Stimulated activated CD8-positive, alpha-beta memory T cell treated with anti-CD3 and anti-CD28 coated beads, Interleukin-7, amount 100 ng/mL, for 4 hours (primary cell): ENCODE measurements around the gene FAM107B.
"Not testable (repeated sequence)": the region's sequence is repeated elsewhere in the genome, so short reads cannot be mapped to it uniquely, and the experiment has no call there.

Source experiments
- DNase-seq, 2 donors: peaks; one replicate each; pipeline ENCODE4 v3.0.0-alpha.2; 2020; ENCODE audit warnings: low read depth in 2 of 2

FAM107B gene

DNA sequence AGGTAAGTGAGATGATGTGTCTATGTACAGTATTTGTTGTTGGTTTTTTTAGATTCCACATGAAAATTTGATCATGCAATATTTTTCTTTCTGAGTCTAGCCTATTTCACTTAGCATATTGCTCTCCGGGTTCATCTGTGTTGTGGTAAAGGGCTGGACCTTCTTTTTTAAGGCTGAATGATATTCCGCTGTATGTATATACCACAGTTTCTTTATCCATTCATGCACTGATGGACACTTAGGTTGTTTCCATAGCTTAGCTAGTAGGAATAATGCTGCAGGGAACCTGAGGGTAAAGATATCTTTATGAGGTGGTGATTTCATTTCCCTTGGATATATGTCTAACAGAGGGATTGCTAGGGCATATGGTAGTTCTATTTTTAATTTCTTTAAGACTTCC is 80.8 kb downstream of the FAM107B start:
- DNase-seq = no peak

DNA sequence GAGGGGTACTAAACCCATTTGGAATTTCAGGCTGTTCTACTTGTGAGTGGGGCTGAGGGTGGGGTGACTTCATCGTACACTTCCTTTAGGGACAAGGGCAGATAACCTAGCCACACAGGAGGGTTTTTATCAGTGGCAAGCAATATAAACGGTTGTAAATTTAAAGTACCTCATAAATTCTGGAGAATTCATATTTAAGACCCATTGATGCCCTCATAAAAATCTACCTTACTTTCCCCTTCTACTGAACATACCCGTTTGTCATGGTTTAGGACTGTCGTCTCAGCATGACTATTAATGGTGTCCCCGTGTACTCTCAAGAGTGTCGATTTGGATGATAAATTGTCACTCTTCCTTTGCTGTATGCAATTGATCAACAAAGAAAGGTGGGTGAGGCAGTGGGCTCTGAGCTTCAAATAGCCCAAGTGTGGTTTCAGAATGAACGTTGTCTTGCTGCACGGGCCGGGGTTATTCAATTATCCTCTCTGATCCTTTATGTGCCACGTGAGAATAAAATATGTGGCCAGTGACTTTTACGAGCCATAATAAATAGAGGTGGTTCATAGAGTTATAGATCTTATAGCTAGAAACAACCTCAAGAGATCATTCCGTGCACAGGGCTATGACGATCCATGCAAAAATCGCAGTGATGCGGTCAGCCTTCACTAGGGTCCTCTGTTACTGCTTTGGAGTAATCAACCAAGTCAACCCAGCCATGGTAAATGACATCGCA is 82.2 kb downstream of the FAM107B start:
- no peak for DNase-seq

- DNase-seq = no peak
Observed at GRCh38 chr10:14691359-14691758, 83.3 kb downstream of the FAM107B start.

- DNase-seq = no peak
Observed at GRCh38 chr10:14688606-14689005, 86.1 kb downstream of the FAM107B start.

GRCh38 chr10:14688189-14688588 is 86.5 kb downstream of the FAM107B start:
- DNase-seq = not testable (repeated sequence)

DNA sequence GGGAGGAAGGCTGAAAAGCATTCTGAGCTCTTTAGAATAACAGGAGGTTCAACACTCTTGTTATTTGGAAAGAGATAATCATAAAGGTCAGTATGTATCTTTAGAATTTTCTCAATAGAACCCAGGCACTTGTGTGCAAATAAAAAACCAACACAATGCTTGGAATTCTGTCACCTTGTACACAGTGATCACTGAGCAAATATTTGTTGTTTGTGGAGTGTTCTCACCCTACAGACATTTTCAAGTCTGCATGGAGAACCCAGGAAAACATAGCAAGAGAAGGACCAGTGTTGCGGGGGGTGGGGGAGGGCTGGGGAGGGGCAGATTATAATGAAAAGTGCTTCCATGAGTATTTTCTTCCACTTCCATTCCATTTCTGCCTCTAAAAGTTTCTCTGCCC is 87.4 kb downstream of the FAM107B start:
- no peak for DNase-seq

- DNase-seq = no peak
Observed at GRCh38 chr10:14686356-14686755, 88.3 kb downstream of the FAM107B start.

GRCh38 chr10:14684354-14684753 is 90.3 kb downstream of the FAM107B start:
- DNase-seq = no peak

GRCh38 chr10:14683256-14683655 is 91.4 kb downstream of the FAM107B start:
- DNase-seq = no peak

GRCh38 chr10:14681802-14682201 is 92.9 kb downstream of the FAM107B start:
- DNase-seq = no peak

- no peak for DNase-seq
Observed at GRCh38 chr10:14681305-14681704, 93.4 kb downstream of the FAM107B start.

DNA sequence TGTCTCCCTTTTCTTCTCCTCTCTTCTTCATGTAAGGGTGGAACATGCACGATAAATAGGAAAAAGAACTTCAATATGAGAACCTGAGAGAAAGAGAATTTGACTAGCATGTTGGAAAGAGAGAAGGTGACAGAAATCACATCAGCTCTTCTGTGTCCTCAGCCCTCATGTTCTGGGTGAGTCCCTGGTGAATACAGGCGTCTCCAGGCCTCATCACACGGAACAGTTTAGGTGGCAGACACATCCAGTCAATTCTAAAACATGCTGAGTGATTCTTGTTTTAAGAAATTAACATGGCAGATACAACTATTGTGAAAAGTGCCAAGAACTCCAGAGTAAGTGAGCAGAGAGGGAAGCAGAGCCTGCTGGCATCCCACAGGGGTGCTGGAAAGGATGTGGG is 96.1 kb downstream of the FAM107B start:
- DNase-seq = no peak

DNA sequence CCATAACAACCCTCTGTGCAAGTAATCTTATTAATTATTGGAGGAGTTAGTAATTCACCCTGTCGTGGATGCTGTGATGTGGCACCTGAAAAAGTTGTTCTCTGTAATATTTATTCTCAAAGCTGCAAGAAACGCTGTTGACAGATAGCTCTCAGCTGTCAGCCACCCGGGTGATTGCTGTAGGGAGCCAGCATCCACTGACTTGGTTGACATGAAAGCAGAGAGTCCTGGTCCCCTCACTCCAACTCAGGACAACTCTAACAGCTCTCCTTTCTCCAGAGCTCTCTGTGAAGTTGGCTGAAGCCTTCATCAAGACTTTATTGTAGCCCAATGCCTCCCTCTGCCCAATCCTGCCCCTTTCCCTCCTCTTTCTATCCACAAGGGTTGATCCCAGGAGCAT is 98.0 kb downstream of the FAM107B start:
- no peak for DNase-seq

- DNase-seq = no peak
Observed at GRCh38 chr10:14674376-14675050, 100.2 kb downstream of the FAM107B start.

DNA sequence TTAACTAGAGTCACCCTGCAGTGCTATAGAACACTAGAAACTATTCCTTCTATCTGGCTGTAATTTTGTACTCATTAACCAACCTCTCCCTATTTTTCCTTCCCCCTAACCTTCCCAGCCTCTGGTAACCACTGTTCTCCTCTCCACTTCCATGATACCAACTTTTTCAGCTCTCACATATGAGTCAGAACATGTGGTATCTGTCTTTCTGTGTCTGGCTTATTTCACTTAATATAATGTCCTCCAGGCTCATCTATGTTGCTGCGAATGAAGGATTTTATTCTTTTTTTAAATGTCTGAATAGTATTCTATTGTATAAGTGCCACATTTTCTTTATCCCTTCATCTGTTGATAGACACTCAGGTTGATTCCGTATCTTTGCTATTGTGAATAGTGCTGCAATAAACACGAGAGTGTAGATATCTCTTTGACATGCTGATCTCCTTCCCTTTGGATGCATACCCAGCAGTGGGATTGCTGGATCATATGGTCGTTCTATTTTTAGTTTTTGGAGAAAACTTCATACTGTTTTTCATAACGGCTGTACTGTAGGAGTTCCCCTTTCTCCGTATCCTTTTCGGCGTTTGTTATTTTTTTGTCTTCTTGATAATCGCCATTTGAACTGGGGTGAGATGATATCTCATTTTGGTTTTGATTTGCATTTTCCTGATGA is 101.4 kb downstream of the FAM107B start:
- DNase-seq = no peak

DNA sequence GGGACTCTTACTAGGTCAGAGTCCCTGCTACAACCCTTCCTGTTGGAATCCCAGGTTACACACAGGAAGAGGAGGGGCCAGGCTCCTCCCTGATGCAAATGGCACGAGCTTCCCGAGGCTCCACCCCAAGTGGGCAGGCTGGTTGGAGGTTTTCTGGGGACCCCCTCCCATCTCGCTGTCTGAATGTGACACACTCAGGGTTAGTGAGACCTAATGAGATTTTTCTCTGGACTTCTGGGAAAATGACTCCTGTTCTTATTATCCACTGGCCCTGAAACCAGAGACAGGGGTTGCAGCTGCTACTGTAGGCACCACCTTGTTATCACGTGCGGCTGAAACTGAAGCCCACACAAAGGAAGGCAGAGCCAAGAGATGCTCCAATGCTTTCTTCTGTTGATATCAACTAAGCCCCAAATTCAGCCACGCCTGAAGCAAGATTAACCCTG is 103.3 kb downstream of the FAM107B start:
- DNase-seq = no peak

DNA sequence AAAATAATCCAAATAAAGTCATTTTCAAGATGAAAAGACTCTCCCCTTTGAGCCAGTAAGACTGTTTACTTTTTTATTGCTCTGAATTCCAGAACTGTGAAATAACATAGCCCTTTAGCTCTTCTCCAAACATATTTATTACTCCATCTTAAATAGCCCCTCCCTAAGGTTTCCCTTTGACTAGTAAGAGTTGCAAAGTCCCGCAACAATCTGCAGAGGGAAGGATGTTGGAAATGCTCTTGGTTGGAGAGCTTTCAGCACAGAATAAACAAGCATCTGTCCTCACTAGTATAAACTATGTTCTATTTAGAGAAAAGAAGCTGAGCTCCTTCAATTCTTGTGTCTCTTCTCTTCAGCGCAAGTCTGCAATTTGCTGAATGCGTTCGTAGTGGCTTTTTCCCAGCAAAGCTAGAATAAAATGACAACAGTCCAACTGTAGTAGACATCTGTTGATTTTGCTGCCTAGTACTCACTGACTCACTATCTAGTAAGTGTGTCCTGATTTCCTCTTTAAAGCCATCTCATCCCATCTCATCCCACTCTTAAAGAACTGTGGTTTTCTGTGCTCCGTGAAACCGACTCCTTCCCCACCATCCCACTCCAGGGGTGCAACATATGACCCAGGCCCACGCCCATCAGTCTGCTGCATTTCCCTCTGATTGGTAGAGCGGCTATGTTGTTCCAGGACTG is 104.0 kb downstream of the FAM107B start:
- DNase-seq = no peak

DNA sequence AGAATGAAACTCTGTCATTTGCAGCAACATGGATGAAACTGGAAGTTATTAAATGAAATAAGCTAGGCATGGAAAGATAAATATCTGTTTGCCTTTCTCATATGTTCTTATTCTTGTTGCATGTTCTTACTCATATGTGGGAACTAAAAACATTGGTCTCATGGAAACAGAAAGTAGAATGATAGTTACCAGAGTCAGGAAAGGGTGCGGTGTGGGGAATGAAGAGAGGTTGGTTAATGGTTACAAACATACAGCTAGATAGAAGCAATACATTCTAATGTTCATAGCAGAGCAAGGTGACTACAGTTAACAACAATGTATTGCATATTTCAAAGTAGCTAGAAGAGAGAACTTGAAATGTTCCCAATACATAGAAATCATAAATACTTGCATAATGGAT is 105.1 kb downstream of the FAM107B start:
- DNase-seq = no peak

DNA sequence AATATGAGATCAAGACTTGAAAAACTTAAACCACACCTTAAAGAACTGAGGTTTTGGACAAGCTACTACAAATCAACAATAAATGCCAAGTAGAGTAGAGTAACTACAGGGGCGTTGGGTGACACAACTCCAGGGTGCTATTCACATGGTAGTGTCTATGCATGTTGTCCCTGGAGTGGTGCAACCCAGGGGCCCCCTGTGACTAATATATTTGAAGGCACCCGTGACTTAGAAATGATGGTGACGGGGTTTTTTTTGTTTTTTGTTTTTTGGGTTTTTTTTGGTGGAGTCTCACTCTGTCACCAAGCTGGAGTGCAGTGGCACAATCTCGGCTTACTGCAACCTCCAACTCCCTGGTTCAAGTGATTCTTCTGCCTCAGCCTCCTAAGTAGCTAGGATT is 106.9 kb downstream of the FAM107B start:
- DNase-seq = no peak

GRCh38 chr10:14667280-14667679 is 107.4 kb downstream of the FAM107B start:
- DNase-seq = no peak

DNA sequence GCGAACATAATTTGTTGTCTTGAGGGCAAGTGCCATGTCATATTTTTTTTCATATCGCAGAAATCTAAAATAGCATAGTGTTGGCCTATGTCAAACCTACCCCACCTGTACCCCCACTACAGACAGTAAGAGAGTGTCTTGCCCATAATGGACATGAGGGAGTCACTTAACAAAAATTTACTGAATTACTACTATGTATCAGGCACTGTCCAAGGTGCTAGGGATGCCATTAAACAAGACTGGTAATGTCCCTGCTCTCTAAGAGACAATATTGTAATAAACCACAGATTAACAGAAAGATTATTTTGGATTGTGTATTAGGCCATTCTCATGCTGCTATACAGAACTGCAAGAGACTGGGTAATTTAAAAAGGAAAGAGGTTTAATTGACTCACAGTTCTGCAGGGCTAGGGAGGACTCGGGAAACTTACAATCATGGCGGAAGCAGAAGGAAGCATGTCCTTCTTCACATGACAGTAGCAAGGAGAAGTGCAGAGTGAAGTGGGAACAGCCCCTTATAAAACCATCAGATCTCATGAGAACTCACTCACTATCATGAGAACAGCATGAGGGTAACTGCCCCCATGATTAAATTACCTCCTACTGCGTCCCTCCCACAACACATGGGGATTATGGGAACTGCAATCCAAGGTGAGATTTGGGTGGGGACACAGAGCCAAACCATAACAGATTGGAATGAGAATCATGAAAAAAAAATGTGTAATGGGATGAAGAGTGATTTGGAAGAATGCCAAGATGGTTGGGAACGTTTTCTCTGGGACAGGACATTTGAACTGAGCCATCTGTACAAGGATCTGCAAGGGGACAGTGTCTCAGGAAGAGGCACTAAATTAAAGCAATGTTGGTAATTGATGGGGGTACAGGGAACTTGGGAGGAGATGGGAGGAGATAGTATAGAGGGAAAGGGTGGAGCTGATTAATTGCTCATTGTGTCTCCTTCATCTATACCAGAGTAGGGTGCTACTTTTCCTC is 108.5 kb downstream of the FAM107B start:
- DNase-seq = no peak
